Small intestine (tissue), 7 donors: ENCODE results near the gene ZNF609. TPM values are rescaled to one million over a fixed set of nuclear protein-coding genes. Genes with fewer than 3 reads are reported as not detected.
"Not testable (repeated sequence)": the region's sequence is repeated elsewhere in the genome, so short reads cannot be mapped to it uniquely, and the experiment has no call there.

Source experiments
- DNase-seq, 2 donors: peaks; one replicate each; pipeline versions ENCODE4 v3.0.0 to v3.0.0-alpha.2; 2013
- FAIRE-seq: peaks from 2 replicates; lab custom pipeline; 2012; peaks lifted over from hg19 to GRCh38; lab: Jason Lieb, UNC
- H3K27ac ChIP-seq, 3 donors: one replicate each; pipeline ENCODE4 v1.5.1; 2013; ENCODE audit warnings: low read length in 2 of 3, mild to moderate bottlenecking in 2 of 3, control low read depth in 1 of 3, inconsistent platforms in 1 of 3, low read depth in 1 of 3, moderate library complexity in 1 of 3
- H3K27me3 ChIP-seq, 3 donors: one replicate each; pipeline ENCODE4 v1.6.1; 2013; ENCODE audit warnings: low read length in 3 of 3, inconsistent platforms in 1 of 3; ENCODE audit not compliant: control insufficient read depth in 3 of 3, insufficient read depth in 3 of 3
- H3K36me3 ChIP-seq, 3 donors: one replicate each; pipeline ENCODE4 v1.6.1; 2013; ENCODE audit warnings: low read length in 3 of 3, inconsistent platforms in 1 of 3, low read depth in 1 of 3, mild to moderate bottlenecking in 1 of 3, moderate library complexity in 1 of 3; ENCODE audit not compliant: control insufficient read depth in 3 of 3, insufficient read depth in 2 of 3
- H3K4me1 ChIP-seq, 3 donors: one replicate each; pipeline ENCODE4 v1.6.1; 2013; ENCODE audit warnings: low read length in 2 of 3, inconsistent platforms in 1 of 3, low read depth in 1 of 3, mild to moderate bottlenecking in 1 of 3, moderate library complexity in 1 of 3; ENCODE audit not compliant: control insufficient read depth in 3 of 3, insufficient read depth in 2 of 3
- H3K4me3 ChIP-seq, 3 donors: one replicate each; pipeline ENCODE4 v1.5.1; 2013; ENCODE audit warnings: low read length in 3 of 3, control low read depth in 1 of 3, inconsistent platforms in 1 of 3, low read depth in 1 of 3, mild to moderate bottlenecking in 1 of 3, moderate library complexity in 1 of 3
- H3K9me3 ChIP-seq, 2 donors: one replicate each; pipeline ENCODE4 v1.6.1; 2013; ENCODE audit warnings: low read depth in 1 of 2, low read length in 1 of 2; ENCODE audit not compliant: control insufficient read depth in 2 of 2, insufficient read depth in 1 of 2
- WGBS, 3 donors: extraction: QIAGEN DNeasy Blood & Tissue Kit; methylation state at CpG; one replicate each; pipeline ENCODE4 v1.1.7; 2013; 5-methylcytosine and 5-hydroxymethylcytosine counted together
- polyA plus RNA-seq, 4 donors: library from polyadenylated mRNA; stranded (reverse) in 3 of 4; unstranded in 1 of 4; fragments of 200-250 nt in 3 of 4; fragments of 120-200 nt in 1 of 4; gene quantifications; one replicate each; pipeline versions ENCODE4 v1.2.1 to v1.2.3, GENCODE V29; 2013
- donor health status: healthy with polysubstance abuse.
- donor health status: control.
- donor health status: control.
- donor health status: Bipolar disorder and iron deficiency.
- donor health status: healthy.

ZNF609 gene
- polyA plus RNA-seq, 4 donors = 6.8 to 22.5 (median 8.4) TPM

DNA sequence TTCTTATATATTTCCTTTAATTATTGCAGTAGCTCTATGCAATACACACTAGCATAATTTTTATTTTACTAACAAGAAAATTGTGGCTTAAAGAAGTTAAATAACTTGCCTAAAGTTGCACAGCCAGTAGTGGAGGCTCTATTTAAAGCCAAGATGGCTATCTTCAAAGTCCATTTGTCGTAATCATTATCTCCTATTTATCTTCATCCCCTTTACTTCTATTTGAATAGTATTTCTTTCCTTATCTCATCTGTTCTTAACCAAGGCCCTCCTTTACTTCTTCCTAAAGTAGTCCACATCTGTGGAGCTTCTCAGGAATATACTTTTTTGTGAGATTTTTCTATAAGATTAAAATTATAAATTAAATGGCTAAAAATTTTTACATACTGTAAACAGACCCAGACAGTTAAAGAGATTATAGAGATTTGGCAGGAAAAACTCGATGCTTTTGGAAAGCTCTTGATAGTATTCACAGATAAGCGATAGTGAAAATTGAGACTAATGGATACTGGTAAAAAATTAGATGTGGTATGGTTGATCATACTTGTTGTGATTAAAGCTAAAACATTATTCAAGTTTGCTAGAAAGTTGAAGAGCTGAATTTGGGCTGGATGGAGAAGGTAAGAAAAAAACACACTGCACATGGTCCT, 129.2 kb downstream of the ZNF609 start:
- FAIRE-seq (no peak), DNase-seq (no peak)
- Histone ChIP-seq H3K4me3 (no peak overlapping the region), H3K27ac (no peak overlapping the region), H3K9me3 (no peaks in the 10 kb centered on the region), H3K4me1 (no peaks in the 10 kb centered on the region), H3K27me3 (no peaks in the 10 kb centered on the region), H3K36me3 (peaks cover 0 to 11% (median 0%) of the 10 kb centered on the region in 3 donors)
- 52 to 62% (median 58%) methylated on average over 3 of the region's 3 CpGs for WGBS, 3 donors

DNA sequence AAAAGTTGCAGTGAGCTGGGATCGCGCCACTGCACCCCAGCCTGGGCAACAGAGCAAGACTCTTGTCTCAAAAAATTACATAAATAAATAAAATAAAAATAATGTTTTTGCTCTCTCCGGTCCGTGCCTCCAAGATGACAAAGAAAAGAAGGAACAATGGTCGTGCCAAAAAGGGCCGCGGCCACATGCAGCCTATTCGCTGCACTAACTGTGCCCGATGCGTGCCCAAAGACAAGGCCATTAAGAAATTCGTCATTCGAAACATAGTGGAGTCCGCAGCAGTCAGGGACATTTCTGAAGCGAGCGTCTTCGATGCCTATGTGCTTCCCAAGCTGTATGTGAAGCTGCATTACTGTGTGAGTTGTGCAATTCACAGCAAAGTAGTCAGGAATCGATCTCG, 132.5 kb downstream of the ZNF609 start:
- H3K27me3 ChIP-seq, H3K4me3 ChIP-seq, H3K9me3 ChIP-seq, H3K27ac ChIP-seq, FAIRE-seq, DNase-seq: not testable (repeated sequence)
- H3K4me1 ChIP-seq = peaks cover 0 to 11% (median 0%) of the 10 kb centered on the region in 3 donors
- peaks cover 0 to 11% (median 0%) of the 10 kb centered on the region in 3 donors for H3K36me3 ChIP-seq
- 97 to 98% (median 98%) methylated on average over 18 of the region's 18 CpGs for WGBS, 3 donors

DNA sequence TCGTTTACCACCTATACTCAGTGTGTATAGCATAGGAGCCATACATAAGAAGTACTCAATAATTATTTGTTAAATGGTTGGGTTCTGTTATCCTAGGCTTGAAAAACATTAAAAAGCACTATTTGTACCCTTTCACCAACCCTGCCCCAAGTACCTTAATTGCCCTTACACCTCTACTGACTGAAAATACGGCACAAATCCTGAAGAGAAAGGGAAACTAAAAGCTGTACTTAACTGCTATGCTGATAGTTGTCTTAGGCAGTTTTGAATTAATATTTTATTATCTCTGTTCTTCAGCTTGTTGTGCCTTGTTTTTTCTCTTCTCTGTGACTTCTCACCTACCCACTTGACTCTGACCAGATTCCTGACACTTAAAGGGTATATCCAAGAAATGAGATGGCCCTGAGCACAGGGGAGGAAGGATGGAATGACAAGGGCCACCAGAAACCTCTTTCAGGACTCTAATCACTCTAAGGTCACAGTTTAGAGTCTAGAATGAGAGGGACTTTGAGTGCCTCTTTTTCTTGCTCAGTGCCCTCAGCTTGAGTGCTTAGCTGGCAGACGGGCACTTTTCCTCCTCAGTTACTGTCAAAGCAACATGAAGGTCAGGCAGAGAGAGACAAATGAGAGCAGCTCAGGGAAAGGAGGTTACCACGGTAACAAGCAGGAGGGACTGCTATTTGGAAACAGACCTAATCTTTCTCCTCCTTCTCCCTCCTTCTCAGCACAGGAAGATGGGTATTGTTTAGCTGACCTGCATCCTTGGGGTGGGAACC, 136.5 kb downstream of the ZNF609 start:
- peak overlapping the region in 1 of 3 donors; percentile 2 for H3K4me3 ChIP-seq
- WGBS, 3 donors = 10 to 22% (median 15%) methylated on average over 4 of the region's 4 CpGs

DNA sequence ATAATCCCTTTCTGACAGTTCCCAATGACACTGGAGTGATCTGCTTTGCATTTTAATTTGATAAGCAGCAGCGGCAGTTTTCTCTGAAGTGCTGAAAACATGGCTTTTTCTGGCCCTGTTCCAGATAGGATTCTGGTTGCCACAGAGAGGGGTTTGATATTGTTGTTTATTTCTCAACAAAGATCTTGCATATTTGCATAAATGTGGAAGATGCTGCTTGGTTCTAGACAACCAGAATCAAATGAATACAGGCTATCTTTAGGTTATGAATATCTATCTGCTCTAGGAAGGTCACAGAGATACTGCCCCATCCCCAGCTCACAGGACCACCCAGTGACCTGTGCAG, 137.1 kb downstream of the ZNF609 start:
- 3 to 20% (median 9%) methylated on average over 1 of the region's 1 CpG for WGBS, 3 donors
- no peaks in the 10 kb centered on the region for H3K27me3 ChIP-seq
- peaks cover 0 to 19% (median 0%) of the 10 kb centered on the region in 3 donors for H3K4me1 ChIP-seq
- no peaks in the 10 kb centered on the region for H3K9me3 ChIP-seq
- H3K4me3 ChIP-seq = peak overlapping the region in 1 of 3 donors; percentile 2
- peaks cover 0 to 6% (median 0%) of the 10 kb centered on the region in 3 donors for H3K36me3 ChIP-seq
- DNase-seq (no peak), FAIRE-seq (no peak)
- peak overlapping the region; percentile 35 to 76 (median 56) for H3K27ac ChIP-seq

More for the DNA sequence above, 136.5 kb downstream of the ZNF609 start:
- Histone ChIP-seq H3K27me3 (no peaks in the 10 kb centered on the region), H3K27ac (peak overlapping the region; percentile 43 to 76 (median 56)), H3K9me3 (no peaks in the 10 kb centered on the region), H3K36me3 (peaks cover 0 to 6% (median 0%) of the 10 kb centered on the region in 3 donors), H3K4me1 (peaks cover 0 to 14% (median 0%) of the 10 kb centered on the region in 3 donors)
- DNase-seq (peak; percentile 42 to 63), FAIRE-seq (no peak)

DNA sequence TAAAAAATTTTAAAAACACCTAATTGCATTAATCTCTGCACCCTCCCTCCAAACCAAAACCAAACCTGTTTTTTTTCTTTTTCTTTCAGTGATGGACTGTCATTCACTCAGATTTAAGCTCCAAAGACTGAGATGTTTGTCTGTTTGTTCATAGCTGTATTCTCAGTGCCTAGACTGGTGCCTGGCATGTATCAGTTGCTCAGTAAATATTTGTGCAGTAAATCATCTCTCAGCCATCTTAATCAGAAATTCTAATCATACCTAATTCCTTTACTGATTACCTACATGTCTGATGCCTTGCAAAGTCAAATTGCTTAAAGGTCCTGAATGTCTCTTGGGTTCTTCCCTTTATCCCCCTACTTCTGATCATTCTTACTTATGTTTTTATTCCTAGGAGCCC, 138.8 kb downstream of the ZNF609 start:
- no peaks in the 10 kb centered on the region for H3K9me3 ChIP-seq
- H3K27me3 ChIP-seq = no peaks in the 10 kb centered on the region
- peaks cover 0 to 20% (median 0%) of the 10 kb centered on the region in 3 donors for H3K4me1 ChIP-seq
- DNase-seq (no peak), FAIRE-seq (no peak)
- no peak overlapping the region for H3K4me3 ChIP-seq
- H3K36me3 ChIP-seq = no peaks in the 10 kb centered on the region
- H3K27ac ChIP-seq = no peak overlapping the region

DNA sequence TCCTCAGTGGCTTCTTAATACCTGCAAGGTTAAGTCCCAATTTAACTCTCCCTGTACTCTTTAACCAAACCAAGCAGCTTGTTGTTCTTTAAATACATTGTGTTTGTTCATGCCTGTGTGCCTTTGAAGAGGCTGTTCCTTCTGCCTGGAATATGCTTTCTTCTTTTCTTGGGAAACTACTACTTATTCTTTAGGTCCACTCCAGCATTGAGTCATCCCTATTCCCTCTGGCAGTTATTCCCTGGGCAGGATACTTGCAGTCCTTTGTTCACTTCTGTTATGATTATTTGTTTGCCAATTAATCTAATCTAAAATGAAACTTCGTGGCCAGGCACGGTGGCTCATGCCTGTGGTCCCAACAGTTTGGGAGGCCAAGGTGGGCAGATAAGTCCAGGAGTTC, 139.3 kb downstream of the ZNF609 start:
- Histone ChIP-seq H3K4me1 (peaks cover 0 to 20% (median 0%) of the 10 kb centered on the region in 3 donors), H3K4me3 (no peak overlapping the region), H3K27me3 (no peaks in the 10 kb centered on the region), H3K36me3 (no peaks in the 10 kb centered on the region), H3K9me3 (no peaks in the 10 kb centered on the region), H3K27ac (no peak overlapping the region)
- 12 to 34% (median 23%) methylated on average over 2 of the region's 2 CpGs for WGBS, 3 donors
- FAIRE-seq = no peak
- no peak for DNase-seq

DNA sequence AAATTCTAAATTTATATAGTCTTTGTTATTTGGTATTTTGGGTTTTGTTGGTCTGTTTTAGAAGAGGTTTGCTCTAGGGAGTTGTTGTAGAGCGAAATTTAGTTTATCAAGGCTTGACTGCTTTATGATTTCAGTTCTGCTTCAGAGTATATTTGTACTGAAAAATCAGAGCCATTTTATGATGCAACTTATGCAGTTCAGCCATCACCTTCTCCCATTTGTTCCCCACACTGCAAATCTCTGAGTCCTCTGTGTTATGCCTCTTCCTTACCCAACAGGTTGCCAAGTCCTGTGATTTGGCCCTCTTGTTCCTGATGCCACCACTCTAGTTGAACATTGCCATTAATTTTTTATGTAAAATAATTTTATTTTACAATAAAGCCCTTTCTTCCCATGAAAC, 140.4 kb downstream of the ZNF609 start:
- WGBS, 3 donors = 93 to 95% (median 93%) methylated on average over 1 of the region's 1 CpG
- DNase-seq (no peak), FAIRE-seq (no peak)
- Histone ChIP-seq H3K27ac (no peak overlapping the region), H3K4me1 (peaks cover 0 to 20% (median 0%) of the 10 kb centered on the region in 3 donors), H3K27me3 (no peaks in the 10 kb centered on the region), H3K9me3 (no peaks in the 10 kb centered on the region), H3K36me3 (no peaks in the 10 kb centered on the region), H3K4me3 (no peak overlapping the region)

DNA sequence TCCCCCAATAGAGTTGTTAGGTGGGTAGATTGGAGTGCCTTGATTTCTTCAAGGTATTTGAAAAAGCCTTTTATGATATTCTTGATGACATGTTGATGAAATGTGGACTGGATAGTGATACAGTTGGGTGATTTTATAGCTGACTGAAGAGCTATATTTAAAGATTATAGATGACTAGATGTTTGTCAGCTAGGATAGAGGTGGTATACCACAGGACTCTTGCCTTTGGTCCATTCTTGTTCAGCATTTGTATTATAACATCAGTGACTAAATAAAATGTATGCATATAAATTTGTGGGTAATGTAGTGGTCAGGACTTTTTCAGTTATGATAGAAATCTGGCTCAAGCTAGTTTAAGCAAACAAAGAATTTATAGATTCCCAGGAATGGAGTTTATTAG, 143.9 kb downstream of the ZNF609 start:
- Histone ChIP-seq H3K27ac (no peak overlapping the region), H3K9me3 (no peaks in the 10 kb centered on the region), H3K36me3 (peaks cover 0 to 6% (median 0%) of the 10 kb centered on the region in 3 donors), H3K4me1 (peaks cover 0 to 9% (median 0%) of the 10 kb centered on the region in 3 donors), H3K27me3 (no peaks in the 10 kb centered on the region), H3K4me3 (no peak overlapping the region)
- DNase-seq (no peak), FAIRE-seq (no peak)
